Fibroblast of mammary gland (primary cell): ENCODE measurements around the gene PCDHB1.
"Not testable (repeated sequence)": the region's sequence is repeated elsewhere in the genome, so short reads cannot be mapped to it uniquely, and the experiment has no call there.

Source experiments
- DNase-seq: peaks from one replicate; pipeline ENCODE4 v3.0.0-alpha.2; 2010; ENCODE audit warnings: low read depth
- H3K4me3 ChIP-seq: 2 replicates; pipeline ENCODE4 v1.5.1; 2011; ENCODE audit warnings: low read depth, mild to moderate bottlenecking, low read length, moderate library complexity; ENCODE audit not compliant: control insufficient read depth
- TF ChIP-seq, protein P1 (sequence below): conservative IDR thresholded peaks from 2 replicates; pipeline ENCODE4 v1.5.1; 2011; ENCODE audit warnings: low read depth, low read length, inconsistent platforms; ENCODE audit not compliant: control insufficient read depth, insufficient read depth

PCDHB1 gene

GRCh38 chr5:141051521-141051866, 320 bp downstream of the PCDHB1 start:
- TF ChIP-seq, protein P1, sequence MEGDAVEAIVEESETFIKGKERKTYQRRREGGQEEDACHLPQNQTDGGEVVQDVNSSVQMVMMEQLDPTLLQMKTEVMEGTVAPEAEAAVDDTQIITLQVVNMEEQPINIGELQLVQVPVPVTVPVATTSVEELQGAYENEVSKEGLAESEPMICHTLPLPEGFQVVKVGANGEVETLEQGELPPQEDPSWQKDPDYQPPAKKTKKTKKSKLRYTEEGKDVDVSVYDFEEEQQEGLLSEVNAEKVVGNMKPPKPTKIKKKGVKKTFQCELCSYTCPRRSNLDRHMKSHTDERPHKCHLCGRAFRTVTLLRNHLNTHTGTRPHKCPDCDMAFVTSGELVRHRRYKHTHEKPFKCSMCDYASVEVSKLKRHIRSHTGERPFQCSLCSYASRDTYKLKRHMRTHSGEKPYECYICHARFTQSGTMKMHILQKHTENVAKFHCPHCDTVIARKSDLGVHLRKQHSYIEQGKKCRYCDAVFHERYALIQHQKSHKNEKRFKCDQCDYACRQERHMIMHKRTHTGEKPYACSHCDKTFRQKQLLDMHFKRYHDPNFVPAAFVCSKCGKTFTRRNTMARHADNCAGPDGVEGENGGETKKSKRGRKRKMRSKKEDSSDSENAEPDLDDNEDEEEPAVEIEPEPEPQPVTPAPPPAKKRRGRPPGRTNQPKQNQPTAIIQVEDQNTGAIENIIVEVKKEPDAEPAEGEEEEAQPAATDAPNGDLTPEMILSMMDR = no peak
- no peak overlapping the region for H3K4me3 ChIP-seq
- DNase-seq = no peak

- H3K4me3 ChIP-seq = no peak overlapping the region
- TF ChIP-seq, protein P1 = no peak
- DNase-seq = no peak
These were observed 26.7 kb downstream of the PCDHB1 start for GRCh38 chr5:141077826-141078225.

DNA sequence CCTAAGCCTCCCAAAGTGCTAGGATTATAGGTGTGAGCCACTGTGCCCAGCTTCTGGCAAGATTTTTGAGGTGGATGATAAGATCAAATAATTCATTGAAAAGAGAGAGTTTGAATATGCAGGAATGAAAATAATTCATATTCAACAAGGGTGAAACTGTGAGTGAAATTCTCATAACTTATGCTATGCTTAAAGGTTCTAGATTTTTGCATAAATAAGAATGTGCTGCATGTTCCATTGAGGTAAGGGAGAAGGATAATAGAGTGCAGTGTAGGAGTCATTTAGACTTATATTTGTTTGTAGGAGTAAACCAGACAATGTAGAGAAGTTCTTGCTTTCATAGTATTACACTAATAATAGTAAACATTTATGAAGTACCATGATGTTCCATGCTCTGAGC, 31.1 kb downstream of the PCDHB1 start:
- DNase-seq = no peak
- H3K4me3 ChIP-seq = no peak overlapping the region
- TF ChIP-seq, protein P1 = no peak

GRCh38 chr5:141084487-141084989, 33.4 kb downstream of the PCDHB1 start:
- peak overlapping the region; percentile 37 for H3K4me3 ChIP-seq
- DNase-seq = peak; percentile 49
- TF ChIP-seq, protein P1 = peak; percentile 51

- TF ChIP-seq, protein P1 = peak; percentile 40
- DNase-seq = peak; percentile 53
- H3K4me3 ChIP-seq = peak within 1 kb of the TSS; percentile 33
These were observed 43.5 kb downstream of the PCDHB1 start, which contains the start of gene PCDHB2 for GRCh38 chr5:141094481-141095262. Gene PCDHB2 (plus strand): TSS chr5:141094615. CDS start chr5:141094791, 176 bp downstream.

- no peak for DNase-seq
- no peak overlapping the region for H3K4me3 ChIP-seq
- TF ChIP-seq, protein P1 = no peak
These were observed 44.1 kb downstream of the PCDHB1 start for GRCh38 chr5:141095263-141095641.

DNA sequence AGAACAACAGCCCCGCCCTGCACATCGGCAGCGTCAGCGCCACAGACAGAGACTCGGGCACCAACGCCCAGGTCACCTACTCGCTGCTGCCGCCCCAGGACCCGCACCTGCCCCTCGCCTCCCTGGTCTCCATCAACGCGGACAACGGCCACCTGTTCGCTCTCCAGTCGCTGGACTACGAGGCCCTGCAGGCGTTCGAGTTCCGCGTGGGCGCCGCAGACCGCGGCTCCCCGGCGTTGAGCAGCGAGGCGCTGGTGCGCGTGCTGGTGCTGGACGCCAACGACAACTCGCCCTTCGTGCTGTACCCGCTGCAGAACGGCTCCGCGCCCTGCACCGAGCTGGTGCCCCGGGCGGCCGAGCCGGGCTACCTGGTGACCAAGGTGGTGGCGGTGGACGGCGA, 45.0 kb downstream of the PCDHB1 start:
- DNase-seq, H3K4me3 ChIP-seq: not testable (repeated sequence)

DNA sequence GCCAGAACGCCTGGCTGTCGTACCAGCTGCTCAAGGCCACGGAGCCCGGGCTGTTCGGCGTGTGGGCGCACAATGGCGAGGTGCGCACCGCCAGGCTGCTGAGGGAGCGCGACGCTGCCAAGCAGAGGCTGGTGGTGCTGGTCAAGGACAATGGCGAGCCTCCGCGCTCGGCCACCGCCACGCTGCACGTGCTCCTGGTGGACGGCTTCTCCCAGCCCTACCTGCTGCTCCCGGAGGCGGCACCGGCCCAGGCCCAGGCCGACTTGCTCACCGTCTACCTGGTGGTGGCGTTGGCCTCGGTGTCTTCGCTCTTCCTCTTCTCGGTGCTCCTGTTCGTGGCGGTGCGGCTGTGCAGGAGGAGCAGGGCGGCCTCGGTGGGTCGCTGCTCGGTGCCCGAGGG, 45.4 kb downstream of the PCDHB1 start:
- H3K4me3 ChIP-seq, DNase-seq: not testable (repeated sequence)
